ENCODE data around the gene RDH14.

DNA sequence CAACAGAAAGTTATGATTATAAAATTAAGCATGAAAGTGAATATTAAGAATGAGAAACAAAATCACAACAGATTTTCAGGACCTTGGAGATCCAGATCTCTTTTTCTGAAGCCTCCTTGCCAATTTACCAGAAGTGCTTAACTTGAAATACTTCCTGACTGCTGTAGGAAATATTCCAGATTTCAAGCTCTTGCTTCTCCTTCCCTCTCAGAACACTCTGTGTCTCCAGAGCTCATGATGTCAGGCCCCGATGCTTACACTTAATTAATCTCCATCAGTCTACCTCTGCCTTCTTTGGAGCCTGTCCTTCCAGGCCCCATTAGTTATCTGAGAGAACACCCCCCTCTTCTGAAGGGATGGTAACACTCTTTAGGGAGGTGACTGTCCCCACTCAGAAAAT, 49.6 kb upstream of the RDH14 start:
- TF ChIP-seq CTCF (IDR thresholded peaks at IDR 0.05) (no peak), POLR2A (IDR thresholded peaks at IDR 0.05) (no peak)

Measured in testis (tissue), 2 donors.